GM23248 (cell line): ENCODE data around the gene BACE2.

Experiments used
- EZH2 ChIP-seq: fragments of 200-600 bp; sonication (generic); IDR thresholded peaks from 2 replicates; pipeline ENCODE4 v1.6.1; 2018; ENCODE audit warnings: antibody characterized with exemption, mild to moderate bottlenecking; ENCODE audit not compliant: insufficient read depth, poor library complexity, severe bottlenecking
- EZH2phosphoT487 ChIP-seq: fragments of 200-600 bp; sonication (generic); IDR thresholded peaks from 2 replicates; pipeline ENCODE4 v1.6.1; 2018; ENCODE audit warnings: antibody characterized with exemption, moderate library complexity, mild to moderate bottlenecking, low read depth; ENCODE audit not compliant: insufficient read depth

DNA sequence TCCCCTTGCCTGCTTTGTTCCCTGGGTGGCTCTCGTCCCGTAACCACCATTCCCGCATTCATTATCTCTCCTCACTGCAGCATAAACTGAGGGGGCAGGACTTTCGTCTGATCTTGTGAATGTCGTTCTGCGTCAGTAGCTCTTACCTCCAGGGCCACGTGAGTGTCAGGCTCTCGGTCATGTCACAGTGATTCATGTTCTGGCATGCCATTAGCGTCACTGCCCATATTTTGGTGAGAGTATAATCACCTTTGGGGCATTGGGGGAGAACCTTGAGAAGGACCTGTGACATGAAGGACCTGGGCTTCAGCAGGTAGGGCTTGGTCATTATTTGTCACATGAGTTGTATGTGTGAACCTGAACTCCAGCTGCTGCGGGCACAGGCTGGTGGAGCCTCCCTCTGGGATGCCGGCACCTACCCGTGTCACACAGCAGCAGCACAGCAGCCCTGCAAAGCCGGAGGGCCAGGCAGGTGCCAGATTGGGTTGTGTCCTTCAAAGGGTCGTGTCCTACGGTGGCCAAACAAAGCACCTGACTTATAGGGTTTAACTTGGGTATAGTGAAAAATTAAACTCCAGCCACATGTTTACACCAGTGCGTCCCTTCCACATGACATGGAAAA, 68.5 kb downstream of the BACE2 start:
- TF ChIP-seq EZH2 (no peak), EZH2phosphoT487 (no peak)
